Measurements from ENCODE around the gene ABCA9. TPM values are rescaled to one million over a fixed set of nuclear protein-coding genes. Genes with fewer than 3 reads are reported as not detected.

Gene ABCA9
- total and polyA plus RNA-seq, 12 donors, result 3.8 to 38.6 (median 9.3) TPM

GRCh38 chr17:69059458-69060175 is 1.1 kb downstream of the ABCA9 start:
- TF ChIP-seq CTCF (IDR thresholded peaks at IDR 0.05), result no peak
- H3K4me1 ChIP-seq, result peaks cover 0 to 19% (median 9%) of the 10 kb centered on the region in 9 donors
- peaks cover 0 to 36% (median 10%) of the 10 kb centered on the region in 11 donors for H3K9me3 ChIP-seq
- intact Hi-C loops (cut with DNase I), result loop anchor here in 1 of 10 donors (5.0 kb wide), 1 partner anchor 282 kb away; no protein-coding TSS in a partner anchor
- ATAC-seq (no peak), DNase-seq (no peak)
- WGBS, 2 donors, result 52 to 55% methylated on average over 7 of the region's 7 CpGs
- peaks cover 0 to 11% (median 0%) of the 10 kb centered on the region in 9 donors for H3K36me3 ChIP-seq
- no peaks in the 10 kb centered on the region for H3K27me3 ChIP-seq
- peak overlapping the region in 8 of 10 donors; percentile 2 to 44 (median 24) for H3K4me3 ChIP-seq
- peak overlapping the region in 9 of 10 donors; percentile 20 to 74 (median 59) for H3K27ac ChIP-seq

- Histone ChIP-seq H3K27ac (peak overlapping the region in 2 of 10 donors; percentile 24 to 74), H3K36me3 (peaks cover 0 to 11% (median 0%) of the 10 kb centered on the region in 9 donors), H3K27me3 (no peaks in the 10 kb centered on the region), H3K4me3 (no peak overlapping the region), H3K4me1 (peaks cover 0 to 18% (median 9%) of the 10 kb centered on the region in 9 donors), H3K9me3 (peaks cover 0 to 40% (median 10%) of the 10 kb centered on the region in 11 donors)
- intact Hi-C loops (cut with DNase I), result no loop called here
- DNase-seq, result no peak
- ATAC-seq, result no peak
- WGBS, 2 donors, result 81% methylated on average over 1 of the region's 1 CpG
- TF ChIP-seq CTCF (IDR thresholded peaks at IDR 0.05), result no peak
These were observed 2.6 kb downstream of the ABCA9 start for GRCh38 chr17:69058165-69058564.

GRCh38 chr17:69057280-69057679 is 3.4 kb downstream of the ABCA9 start:
- intact Hi-C loops (cut with DNase I), result no loop called here

More at GRCh38 chr17:69057280-69057679, 3.4 kb downstream of the ABCA9 start:
- 86% methylated on average over 1 of the region's 1 CpG for WGBS, 2 donors
- H3K27me3 ChIP-seq, result no peaks in the 10 kb centered on the region
- peaks cover 0 to 42% (median 10%) of the 10 kb centered on the region in 11 donors for H3K9me3 ChIP-seq
- H3K36me3 ChIP-seq, result peaks cover 0 to 11% (median 0%) of the 10 kb centered on the region in 9 donors
- no peak overlapping the region for H3K4me3 ChIP-seq
- ATAC-seq (no peak), DNase-seq (no peak)
- no peak for TF ChIP-seq CTCF (IDR thresholded peaks at IDR 0.05)
- H3K4me1 ChIP-seq, result peaks cover 0 to 17% (median 9%) of the 10 kb centered on the region in 9 donors
- peak overlapping the region in 1 of 10 donors; percentile 13 for H3K27ac ChIP-seq

Measured in heart right ventricle (tissue), 16 donors.